HCT116 (cell line): ENCODE measurements around the gene PZP. TPM values are rescaled to one million over a fixed set of nuclear protein-coding genes. Genes with fewer than 3 reads are reported as not detected.

Experiments
- ATAC-seq: fragments of 200-7000 bp; cut with Tn5 transposase; 2 replicates; pipeline ENCODE4 v1.9.1; 2020; ENCODE audit warnings: mild to moderate bottlenecking, moderate library complexity
- BruUV-seq: library from RNA; stranded (reverse); fragments of 400-500 nt; replicated peaks from 2 replicates; lab custom pipeline; 2021; lab: Mats Ljungman, UMichigan
- CTCF ChIA-PET: fragments of 300-600 bp; sonication (Branson Sonifier 250); formaldehyde crosslinking; loops from one replicate; lab custom pipeline; 2021; ENCODE audit warnings: antibody characterized with exemption; lab: Charles Lee
- POLR2A ChIA-PET: fragments of 300-600, 350-600 bp; sonication (Branson Sonifier 250); formaldehyde crosslinking; loops from one replicate; lab custom pipeline; 2021; ENCODE audit warnings: antibody characterized with exemption; lab: Charles Lee
- RAD21 ChIA-PET, 2 experiments: fragments of 300-600 bp; sonication (Branson Sonifier 250); formaldehyde crosslinking; loops; one replicate each; lab custom pipeline; 2023; ENCODE audit warnings: low total read pairs in 2 of 2; ENCODE audit not compliant: uncharacterized antibody in 2 of 2, unreplicated experiment in 2 of 2, low non-redundant PET in 1 of 2; lab: Charles Lee
- DNase-seq: peaks from one replicate; pipeline ENCODE4 v3.0.0-alpha.2; 2010; ENCODE audit warnings: low read depth, low spot score
- H2AFZ ChIP-seq: fragments of 200-600 bp; shearing (Covaris generic), sonication (generic); 2 replicates; pipeline ENCODE4 v1.6.1; 2017; ENCODE audit warnings: low read depth, mixed run types, mixed read lengths, antibody characterized with exemption, low read length; ENCODE audit not compliant: poor library complexity, severe bottlenecking
- H3K27ac ChIP-seq: 2 replicates; pipeline ENCODE4 v1.5.1; 2012; ENCODE audit warnings: low read depth, low read length
- H3K27me3 ChIP-seq: fragments of 200-600 bp; sonication (generic); 2 replicates; pipeline ENCODE4 v1.6.1; 2016; ENCODE audit warnings: mixed run types, low read length, mixed read lengths; ENCODE audit not compliant: insufficient read depth
- H3K36me3 ChIP-seq, 2 experiments: fragments of 200-500 bp in 1 of 2; fragments of 200-600 bp in 1 of 2; sonication (Bioruptor generic) in 1 of 2; sonication (generic) in 1 of 2; 2 replicates each; pipeline versions ENCODE4 v1.5.1 to v1.6.1; 2014 to 2016; ENCODE audit warnings: low read length in 2 of 2, inconsistent platforms in 1 of 2, mixed read lengths in 1 of 2, mixed run types in 1 of 2; ENCODE audit not compliant: insufficient read depth in 2 of 2, control insufficient read depth in 1 of 2
- H3K4me1 ChIP-seq, 2 experiments: fragments of 200-600 bp in 1 of 2; sonication (generic) in 1 of 2; 2 replicates each; pipeline versions ENCODE4 v1.5.1 to v1.6.1; 2012 to 2017; ENCODE audit warnings: low read length in 2 of 2, inconsistent platforms in 1 of 2, mild to moderate bottlenecking in 1 of 2, mixed read lengths in 1 of 2, mixed run types in 1 of 2, moderate library complexity in 1 of 2; ENCODE audit not compliant: insufficient read depth in 2 of 2, control insufficient read depth in 1 of 2
- H3K4me2 ChIP-seq: fragments of 200-600 bp; sonication (generic); 2 replicates; pipeline ENCODE4 v1.6.1; 2017; ENCODE audit warnings: mixed run types, low read length, mixed read lengths
- H3K4me3 ChIP-seq, 2 experiments: fragments of 200-600 bp in 1 of 2; sonication (generic) in 1 of 2; replicated peaks in 1 of 2; 2 replicates each; pipeline ENCODE4 v1.5.1; 2011 to 2016; ENCODE audit warnings: low read length in 2 of 2, control low read depth in 1 of 2, low read depth in 1 of 2, mild to moderate bottlenecking in 1 of 2, mixed read lengths in 1 of 2, mixed run types in 1 of 2
- H3K79me2 ChIP-seq: fragments of 200-600 bp; sonication (generic); 2 replicates; pipeline ENCODE4 v1.6.1; 2017; ENCODE audit warnings: mild to moderate bottlenecking, mixed run types, low read length, moderate library complexity, mixed read lengths; ENCODE audit not compliant: insufficient read depth
- H3K9ac ChIP-seq: fragments of 200-600 bp; sonication (generic); 2 replicates; pipeline ENCODE4 v1.6.1; 2016; ENCODE audit warnings: low read length, mixed read lengths
- H3K9me2 ChIP-seq: fragments of 200-600 bp; sonication (generic), shearing (Covaris generic); 2 replicates; pipeline ENCODE4 v1.6.1; 2017; ENCODE audit warnings: mixed run types, mild to moderate bottlenecking, moderate library complexity; ENCODE audit not compliant: insufficient read depth
- H3K9me3 ChIP-seq, 2 experiments: fragments of 200-500 bp in 1 of 2; fragments of 200-600 bp in 1 of 2; sonication (Bioruptor generic) in 1 of 2; sonication (generic) in 1 of 2; 2 replicates each; pipeline ENCODE4 v1.6.1; 2014 to 2017; ENCODE audit warnings: low read length in 2 of 2, mixed read lengths in 2 of 2, inconsistent platforms in 1 of 2, low read depth in 1 of 2, mild to moderate bottlenecking in 1 of 2, mixed run types in 1 of 2, moderate library complexity in 1 of 2; ENCODE audit not compliant: control insufficient read depth in 1 of 2, insufficient read depth in 1 of 2
- H4K20me1 ChIP-seq: fragments of 200-600 bp; sonication (generic), shearing (Covaris generic); 2 replicates; pipeline ENCODE4 v1.6.1; 2017; ENCODE audit warnings: mixed run types, mild to moderate bottlenecking, moderate library complexity; ENCODE audit not compliant: insufficient read depth
- CEBPB ChIP-seq: IDR thresholded peaks from 2 replicates; pipeline ENCODE4 v1.6.1; 2012; ENCODE audit warnings: low read depth
- ELF1 ChIP-seq: IDR thresholded peaks from 2 replicates; pipeline ENCODE4 v1.6.1; 2012; ENCODE audit warnings: low read depth, borderline replicate concordance
- JUND ChIP-seq: IDR thresholded peaks from 2 replicates; pipeline ENCODE4 v1.6.1; 2012
- MAX ChIP-seq: IDR thresholded peaks from 2 replicates; pipeline ENCODE4 v1.6.1; 2012
- TCF7L2 ChIP-seq: IDR thresholded peaks from 2 replicates; pipeline ENCODE4 v1.7.0; 2011; ENCODE audit warnings: borderline replicate concordance, inconsistent platforms; ENCODE audit not compliant: insufficient read depth, insufficient read length; ENCODE audit errors: extremely low read depth
- ZFX ChIP-seq: fragments of 450-650 bp; IDR thresholded peaks from 2 replicates; pipeline ENCODE4 v1.6.1; 2017
- intact Hi-C: fragments of 100-400 bp; cut with micrococcal nuclease; formaldehyde crosslinking; loops from 2 replicates; pipeline ENCODE4 v1.10.0; 2022
- total RNA-seq: library from RNA; stranded (reverse); gene quantifications from one replicate; pipeline ENCODE4 v1.2.1, GENCODE V29; 2021; ENCODE audit not compliant: unreplicated experiment
- TF ChIP-seq, protein P1 (sequence below): IDR thresholded peaks from 2 replicates; pipeline ENCODE4 v1.6.1; 2012; ENCODE audit warnings: low read depth

Gene PZP
- total RNA-seq, 1 experiment from 2014 or later = not detected

DNA sequence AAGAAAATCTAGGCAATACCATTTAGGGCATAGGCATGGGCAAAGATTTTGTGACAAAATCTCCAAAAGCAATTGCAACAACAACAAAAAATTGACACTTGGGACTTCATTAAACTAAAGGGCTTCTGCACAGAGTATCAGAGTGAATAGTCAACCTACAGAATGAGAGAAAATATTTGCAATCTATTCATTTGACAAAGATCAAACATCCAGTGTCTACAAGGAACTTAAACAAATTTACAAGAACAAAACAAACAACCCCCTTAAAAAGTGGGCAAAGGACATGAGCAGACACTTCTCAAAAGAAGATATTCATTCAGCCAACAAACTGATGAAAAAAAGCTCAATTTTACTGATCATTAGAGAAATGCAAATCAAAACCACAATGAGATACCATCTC lies 44.1 kb upstream of the PZP start:
- no TSS peak for BruUV-seq
- Histone ChIP-seq H3K4me3 (no peak overlapping the region), H3K27me3 (peaks cover 80% of the 10 kb centered on the region), H3K4me2 (no peak overlapping the region), H3K9me2 (no peaks in the 10 kb centered on the region), H3K4me1 (no peaks in the 10 kb centered on the region), H3K27ac (no peak overlapping the region), H2AFZ (no peak overlapping the region), H3K36me3 (no peaks in the 10 kb centered on the region), H4K20me1 (no peaks in the 10 kb centered on the region), H3K9me3 (0 out of 4 replicates have a peak, but pooled peaks cover 0 to 3% of the 10 kb centered on the region in 2 experiments), H3K9ac (no peak overlapping the region), H3K79me2 (no peaks in the 10 kb centered on the region)
- POLR2A ChIA-PET = no interaction called here
- ATAC-seq (no peak), DNase-seq (no peak)
- CTCF ChIA-PET = no interaction called here
- intact Hi-C loops = no loop called here
- TF ChIP-seq, protein P1, sequence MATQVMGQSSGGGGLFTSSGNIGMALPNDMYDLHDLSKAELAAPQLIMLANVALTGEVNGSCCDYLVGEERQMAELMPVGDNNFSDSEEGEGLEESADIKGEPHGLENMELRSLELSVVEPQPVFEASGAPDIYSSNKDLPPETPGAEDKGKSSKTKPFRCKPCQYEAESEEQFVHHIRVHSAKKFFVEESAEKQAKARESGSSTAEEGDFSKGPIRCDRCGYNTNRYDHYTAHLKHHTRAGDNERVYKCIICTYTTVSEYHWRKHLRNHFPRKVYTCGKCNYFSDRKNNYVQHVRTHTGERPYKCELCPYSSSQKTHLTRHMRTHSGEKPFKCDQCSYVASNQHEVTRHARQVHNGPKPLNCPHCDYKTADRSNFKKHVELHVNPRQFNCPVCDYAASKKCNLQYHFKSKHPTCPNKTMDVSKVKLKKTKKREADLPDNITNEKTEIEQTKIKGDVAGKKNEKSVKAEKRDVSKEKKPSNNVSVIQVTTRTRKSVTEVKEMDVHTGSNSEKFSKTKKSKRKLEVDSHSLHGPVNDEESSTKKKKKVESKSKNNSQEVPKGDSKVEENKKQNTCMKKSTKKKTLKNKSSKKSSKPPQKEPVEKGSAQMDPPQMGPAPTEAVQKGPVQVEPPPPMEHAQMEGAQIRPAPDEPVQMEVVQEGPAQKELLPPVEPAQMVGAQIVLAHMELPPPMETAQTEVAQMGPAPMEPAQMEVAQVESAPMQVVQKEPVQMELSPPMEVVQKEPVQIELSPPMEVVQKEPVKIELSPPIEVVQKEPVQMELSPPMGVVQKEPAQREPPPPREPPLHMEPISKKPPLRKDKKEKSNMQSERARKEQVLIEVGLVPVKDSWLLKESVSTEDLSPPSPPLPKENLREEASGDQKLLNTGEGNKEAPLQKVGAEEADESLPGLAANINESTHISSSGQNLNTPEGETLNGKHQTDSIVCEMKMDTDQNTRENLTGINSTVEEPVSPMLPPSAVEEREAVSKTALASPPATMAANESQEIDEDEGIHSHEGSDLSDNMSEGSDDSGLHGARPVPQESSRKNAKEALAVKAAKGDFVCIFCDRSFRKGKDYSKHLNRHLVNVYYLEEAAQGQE = no peak
- TF ChIP-seq ZFX (no peak), ELF1 (no peak), TCF7L2 (no peak), CEBPB (no peak)
- RAD21 ChIA-PET = no interaction called here

DNA sequence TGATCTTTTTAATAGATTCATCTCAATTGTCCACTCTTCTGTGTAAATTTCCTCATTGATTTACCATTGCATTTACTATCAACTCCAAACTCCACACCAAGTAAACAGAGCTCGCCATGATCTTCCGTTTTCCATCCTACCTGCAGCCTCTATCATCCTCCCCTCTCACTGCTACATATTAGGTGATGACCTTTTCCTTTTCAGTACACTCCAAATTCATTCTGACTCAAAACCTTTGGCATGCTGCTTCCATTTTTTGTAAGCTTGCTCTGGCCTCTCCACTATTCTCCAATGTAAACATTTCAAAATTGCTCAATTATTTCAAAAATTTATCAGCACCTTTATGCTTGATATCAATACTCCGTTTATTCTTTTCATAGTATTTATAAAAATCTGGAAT lies 40.2 kb upstream of the PZP start:
- ChIA-PET CTCF (no interaction called here), RAD21 (no interaction called here), POLR2A (no interaction called here)
- Histone ChIP-seq H3K4me3 (no peak overlapping the region), H3K9me2 (no peaks in the 10 kb centered on the region), H3K9me3 (0 out of 4 replicates have a peak, but pooled peaks cover 0 to 3% of the 10 kb centered on the region in 2 experiments), H3K4me2 (no peak overlapping the region), H2AFZ (no peak overlapping the region), H3K9ac (no peak overlapping the region), H3K36me3 (no peaks in the 10 kb centered on the region), H3K79me2 (no peaks in the 10 kb centered on the region), H3K27ac (no peak overlapping the region), H4K20me1 (no peaks in the 10 kb centered on the region), H3K4me1 (no peaks in the 10 kb centered on the region), H3K27me3 (peaks cover 81% of the 10 kb centered on the region)
- ATAC-seq = no peak
- intact Hi-C loops = no loop called here
- DNase-seq = no peak
- TF ChIP-seq MAX = no peak
- no peak for TF ChIP-seq JUND
- no TSS peak for BruUV-seq
